Central memory CD8-positive, alpha-beta T cell (primary cell): ENCODE results near the gene SHE.

Experiments used
- ATAC-seq: fragments of 150-1000 bp; cut with Tn5 transposase; replicated peaks from 2 replicates; pipeline ENCODE4 v1.10.0; 2022; ENCODE audit warnings: mild to moderate bottlenecking, moderate FRiP score, moderate number of reproducible peaks; ENCODE audit not compliant: poor library complexity, severe bottlenecking; ENCODE audit errors: extremely low read depth
- DNase-seq, 2 donors: peaks; one replicate each; pipeline ENCODE4 v3.0.0; 2021; ENCODE audit warnings: low spot score in 2 of 2
- H3K27ac Mint-ChIP-seq: one replicate; pipeline ENCODE4 v1.8.0; 2022; ENCODE audit warnings: low read depth, mild to moderate bottlenecking, moderate library complexity, mixed read lengths
- H3K27me3 Mint-ChIP-seq: one replicate; pipeline ENCODE4 v1.8.0; 2022; ENCODE audit warnings: mixed read lengths
- H3K36me3 Mint-ChIP-seq: one replicate; pipeline ENCODE4 v1.8.0; 2022; ENCODE audit warnings: mild to moderate bottlenecking, moderate library complexity, mixed read lengths; ENCODE audit not compliant: insufficient read depth
- H3K4me1 Mint-ChIP-seq: one replicate; pipeline ENCODE4 v1.8.0; 2022; ENCODE audit warnings: mixed read lengths
- H3K4me3 Mint-ChIP-seq: one replicate; pipeline ENCODE4 v1.8.0; 2022; ENCODE audit warnings: mild to moderate bottlenecking, moderate library complexity, mixed read lengths
- H3K9me3 Mint-ChIP-seq: one replicate; pipeline ENCODE4 v1.8.0; 2022; ENCODE audit warnings: mixed read lengths

Gene SHE

GRCh38 chr1:154502066-154502743 is at the start of gene SHE, which contains the start of gene TDRD10:
SHE (minus strand) TSS chr1:154502412; CDS start chr1:154502026, 386 bp downstream.
TDRD10 (plus strand) TSS chr1:154502219; CDS start chr1:154506904, 4,685 bp downstream.
- peak within 1 kb of the TSS; percentile 36 for H3K4me3 Mint-ChIP-seq
- no peaks in the 10 kb centered on the region for H3K9me3 Mint-ChIP-seq
- DNase-seq (no peak), ATAC-seq (no peak)
- peaks cover 66% of the 10 kb centered on the region for H3K27me3 Mint-ChIP-seq
- H3K27ac Mint-ChIP-seq = no peak within 1 kb of the TSS
- H3K4me1 Mint-ChIP-seq = no peaks in the 10 kb centered on the region
- no peaks in the 10 kb centered on the region for H3K36me3 Mint-ChIP-seq

GRCh38 chr1:154551474-154551873 is 49.3 kb upstream of the SHE start:
- Mint-ChIP-seq H3K36me3 (peaks cover 56% of the 10 kb centered on the region), H3K27ac (no peak overlapping the region), H3K27me3 (no peaks in the 10 kb centered on the region), H3K4me3 (no peak overlapping the region), H3K4me1 (peaks cover 46% of the 10 kb centered on the region), H3K9me3 (no peaks in the 10 kb centered on the region)
- no peak for DNase-seq
- no peak for ATAC-seq

DNA sequence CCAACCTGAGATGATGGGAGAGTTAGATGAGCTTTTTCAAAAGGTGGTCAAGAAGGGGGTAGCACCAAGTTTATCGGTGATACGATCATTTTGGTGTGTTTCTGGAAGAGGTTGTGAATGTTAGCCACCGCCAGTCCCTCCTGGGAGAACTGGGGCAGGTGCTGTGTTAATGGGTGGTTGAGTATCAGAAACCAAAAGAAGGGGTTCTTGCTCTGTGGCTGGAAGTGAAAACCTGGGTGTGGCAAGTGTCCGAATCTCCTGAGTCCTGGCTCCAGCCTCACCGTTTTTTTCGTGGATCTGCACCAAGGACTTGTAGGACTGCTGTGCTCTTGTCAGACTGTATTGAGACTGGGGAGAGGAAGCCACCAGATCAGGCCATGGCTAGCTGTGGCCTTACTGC is 48.4 kb upstream of the SHE start:
- ATAC-seq = no peak
- H3K27ac Mint-ChIP-seq = no peak overlapping the region
- H3K36me3 Mint-ChIP-seq = peaks cover 56% of the 10 kb centered on the region
- H3K9me3 Mint-ChIP-seq = no peaks in the 10 kb centered on the region
- no peak overlapping the region for H3K4me3 Mint-ChIP-seq
- peaks cover 38% of the 10 kb centered on the region for H3K4me1 Mint-ChIP-seq
- no peaks in the 10 kb centered on the region for H3K27me3 Mint-ChIP-seq
- no peak for DNase-seq

DNA sequence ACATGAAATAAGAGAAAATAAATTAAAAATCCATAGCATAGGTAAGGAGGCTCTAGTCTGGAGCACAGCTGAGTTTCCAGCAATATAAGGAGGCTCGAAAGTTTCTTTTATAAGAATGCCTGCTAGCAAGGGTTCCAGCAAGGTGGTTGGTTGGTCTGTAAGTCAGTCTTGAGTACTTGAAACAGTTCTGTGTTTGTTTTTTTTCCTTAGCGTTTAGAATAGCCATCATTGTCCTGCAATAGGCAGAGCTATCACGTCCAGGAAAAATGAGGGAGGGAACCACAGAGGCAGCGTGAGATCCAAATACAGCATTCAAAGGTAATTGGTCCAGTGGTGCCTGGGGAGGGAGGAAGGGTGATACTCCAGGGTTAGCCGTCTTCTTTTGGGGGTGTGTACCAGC is 47.9 kb upstream of the SHE start:
- DNase-seq = no peak
- H3K36me3 Mint-ChIP-seq = peaks cover 53% of the 10 kb centered on the region
- ATAC-seq = no peak
- H3K9me3 Mint-ChIP-seq = no peaks in the 10 kb centered on the region
- H3K27me3 Mint-ChIP-seq = no peaks in the 10 kb centered on the region
- H3K4me3 Mint-ChIP-seq = no peak overlapping the region
- peaks cover 32% of the 10 kb centered on the region for H3K4me1 Mint-ChIP-seq
- H3K27ac Mint-ChIP-seq = no peak overlapping the region

- DNase-seq (no peak), ATAC-seq (no peak)
- H3K27me3 Mint-ChIP-seq = no peaks in the 10 kb centered on the region
- peaks cover 25% of the 10 kb centered on the region for H3K4me1 Mint-ChIP-seq
- no peak overlapping the region for H3K27ac Mint-ChIP-seq
- no peak overlapping the region for H3K4me3 Mint-ChIP-seq
- no peaks in the 10 kb centered on the region for H3K9me3 Mint-ChIP-seq
- H3K36me3 Mint-ChIP-seq = peaks cover 45% of the 10 kb centered on the region
Observed at GRCh38 chr1:154549202-154549770, 47.1 kb upstream of the SHE start.

GRCh38 chr1:154548028-154548427 is 45.8 kb upstream of the SHE start:
- H3K27ac Mint-ChIP-seq = no peak overlapping the region
- H3K36me3 Mint-ChIP-seq = peaks cover 34% of the 10 kb centered on the region
- DNase-seq (no peak), ATAC-seq (no peak)
- no peak overlapping the region for H3K4me3 Mint-ChIP-seq
- H3K4me1 Mint-ChIP-seq = peaks cover 20% of the 10 kb centered on the region
- no peaks in the 10 kb centered on the region for H3K27me3 Mint-ChIP-seq
- no peaks in the 10 kb centered on the region for H3K9me3 Mint-ChIP-seq

DNA sequence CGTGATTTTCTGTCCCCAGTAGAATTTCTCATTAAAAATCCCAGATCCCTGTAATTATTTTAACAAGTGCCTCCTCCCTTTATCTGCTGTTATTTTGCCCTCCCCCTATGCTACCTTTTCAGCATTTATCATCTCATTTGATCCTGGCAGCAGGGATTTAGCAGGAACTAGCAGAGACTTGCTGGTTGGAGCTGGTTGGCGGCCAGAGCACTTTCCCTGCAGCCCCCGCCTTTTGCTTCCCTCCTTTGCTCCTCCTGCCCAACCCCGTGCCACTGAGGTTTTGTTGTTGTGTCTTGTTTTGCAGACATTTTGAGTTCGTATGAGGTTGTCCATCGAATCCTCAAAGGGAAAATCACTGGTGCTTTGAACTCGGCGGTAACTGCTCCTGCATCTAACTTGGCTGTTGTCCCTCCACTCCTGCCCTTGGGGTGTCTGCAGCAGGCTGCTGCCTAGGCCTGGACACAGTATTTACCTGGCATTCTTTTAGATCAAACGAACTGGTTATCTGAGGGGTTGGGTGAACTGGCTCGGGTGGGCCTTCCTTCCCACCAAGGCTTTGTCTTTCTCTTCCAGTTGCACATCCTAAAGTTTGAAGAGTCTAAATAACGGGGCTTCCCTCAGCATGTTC is 45.0 kb upstream of the SHE start:
- peaks cover 3% of the 10 kb centered on the region for H3K27me3 Mint-ChIP-seq
- peaks cover 28% of the 10 kb centered on the region for H3K36me3 Mint-ChIP-seq
- no peaks in the 10 kb centered on the region for H3K9me3 Mint-ChIP-seq
- H3K4me3 Mint-ChIP-seq = no peak overlapping the region
- DNase-seq = no peak
- peaks cover 18% of the 10 kb centered on the region for H3K4me1 Mint-ChIP-seq
- H3K27ac Mint-ChIP-seq = no peak overlapping the region
- ATAC-seq = no peak

DNA sequence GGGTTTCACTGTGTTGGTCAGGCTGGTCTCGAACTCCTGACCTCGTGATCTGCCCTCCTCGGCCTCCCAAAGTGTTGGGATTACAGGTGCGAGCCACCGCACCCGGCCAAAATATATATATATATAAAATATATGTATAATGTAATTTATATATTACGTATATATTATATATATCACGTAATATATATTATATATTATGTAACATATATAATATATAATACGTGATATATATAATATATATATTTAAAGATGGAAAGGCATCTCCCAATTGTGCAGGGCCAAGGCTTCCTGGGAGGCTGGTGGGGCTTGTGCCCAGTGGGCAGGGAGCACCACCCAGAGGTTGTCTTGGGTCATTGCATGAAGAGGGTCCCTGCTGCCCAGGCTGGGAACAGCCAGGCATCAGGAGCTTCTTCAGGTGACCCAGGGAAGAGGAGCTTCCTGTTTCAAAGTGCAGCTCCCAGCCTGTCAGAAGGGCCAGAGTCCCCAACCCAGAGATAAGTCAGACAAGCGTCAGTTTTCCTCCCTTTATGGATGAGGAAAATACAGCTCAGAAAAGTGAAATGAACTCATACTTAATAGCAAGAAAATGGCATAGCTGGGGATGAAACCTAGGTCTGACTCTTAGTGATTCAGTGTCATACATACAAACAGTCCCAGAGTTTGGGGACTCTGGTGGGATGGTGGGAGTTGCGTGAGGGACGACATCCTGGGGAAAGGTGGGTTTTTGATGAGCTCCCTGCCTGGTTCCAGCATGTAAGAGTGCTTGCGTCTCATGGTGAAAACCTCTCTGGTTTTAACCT is 44.3 kb upstream of the SHE start:
- no peak overlapping the region for H3K27ac Mint-ChIP-seq

GRCh38 chr1:154541231-154541630 is 39.0 kb upstream of the SHE start:
- peaks cover 46% of the 10 kb centered on the region for H3K27me3 Mint-ChIP-seq
- ATAC-seq (no peak), DNase-seq (no peak)
- no peaks in the 10 kb centered on the region for H3K9me3 Mint-ChIP-seq
- H3K36me3 Mint-ChIP-seq = no peaks in the 10 kb centered on the region
- H3K4me3 Mint-ChIP-seq = no peak overlapping the region
- no peak overlapping the region for H3K27ac Mint-ChIP-seq
- no peaks in the 10 kb centered on the region for H3K4me1 Mint-ChIP-seq

More for the DNA sequence above, 44.3 kb upstream of the SHE start:
- peaks cover 10% of the 10 kb centered on the region for H3K27me3 Mint-ChIP-seq
- H3K9me3 Mint-ChIP-seq = no peaks in the 10 kb centered on the region
- ATAC-seq (peak; percentile 67), DNase-seq (peak in 1 of 2 donors; percentile 32)
- H3K36me3 Mint-ChIP-seq = peaks cover 23% of the 10 kb centered on the region
- H3K4me1 Mint-ChIP-seq = peaks cover 18% of the 10 kb centered on the region
- no peak overlapping the region for H3K4me3 Mint-ChIP-seq

DNA sequence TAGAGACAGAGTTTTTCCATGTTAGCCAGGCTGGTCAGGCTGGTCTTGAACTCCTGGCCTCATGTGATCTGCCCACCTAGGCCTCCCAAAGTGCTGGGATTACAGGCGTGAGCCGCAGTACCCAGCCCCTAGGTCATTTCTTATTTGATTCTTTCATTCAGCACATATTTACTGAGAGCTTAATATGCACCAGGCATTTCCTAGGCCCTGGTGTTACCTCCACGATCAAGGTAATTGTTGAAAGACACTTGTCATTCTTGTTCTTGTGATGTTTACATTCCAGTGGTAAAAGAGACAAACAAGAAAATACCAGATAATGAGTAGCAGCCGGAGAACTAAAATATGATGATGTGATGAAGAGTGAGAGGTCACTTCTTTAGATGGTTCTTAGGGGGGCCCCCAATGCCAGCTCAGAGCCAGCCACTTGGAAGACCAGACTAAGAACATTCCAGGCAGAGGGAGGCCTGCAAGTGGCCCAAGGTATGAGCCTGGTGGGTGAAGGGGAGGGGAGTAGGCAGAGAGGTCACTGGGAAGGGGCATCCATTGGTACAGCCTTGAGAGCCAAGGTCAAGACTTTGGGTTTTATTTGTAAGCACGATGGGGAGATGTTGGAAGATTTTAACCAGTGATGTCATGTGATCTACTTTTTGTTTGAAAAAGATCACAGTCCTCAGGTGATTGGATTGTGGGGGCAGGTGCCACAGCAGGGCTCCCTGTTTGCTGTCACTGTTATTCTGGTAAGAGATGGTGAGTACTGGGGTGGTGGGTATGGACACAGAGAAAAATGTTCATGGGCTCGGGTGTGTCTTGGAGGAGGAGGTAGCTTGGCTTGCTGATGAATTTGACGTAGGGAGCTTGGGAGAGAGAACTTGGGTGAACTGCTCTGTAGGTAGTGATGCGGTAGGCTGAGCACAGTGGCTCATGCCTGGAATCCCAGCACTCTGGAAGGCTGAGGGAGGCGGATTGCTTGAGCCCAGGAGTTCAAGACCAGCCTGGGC is 37.6 kb upstream of the SHE start:
- Mint-ChIP-seq H3K27ac (no peak overlapping the region), H3K4me1 (no peaks in the 10 kb centered on the region), H3K9me3 (no peaks in the 10 kb centered on the region), H3K27me3 (peaks cover 60% of the 10 kb centered on the region), H3K36me3 (no peaks in the 10 kb centered on the region), H3K4me3 (no peak overlapping the region)
- DNase-seq (no peak), ATAC-seq (no peak)

DNA sequence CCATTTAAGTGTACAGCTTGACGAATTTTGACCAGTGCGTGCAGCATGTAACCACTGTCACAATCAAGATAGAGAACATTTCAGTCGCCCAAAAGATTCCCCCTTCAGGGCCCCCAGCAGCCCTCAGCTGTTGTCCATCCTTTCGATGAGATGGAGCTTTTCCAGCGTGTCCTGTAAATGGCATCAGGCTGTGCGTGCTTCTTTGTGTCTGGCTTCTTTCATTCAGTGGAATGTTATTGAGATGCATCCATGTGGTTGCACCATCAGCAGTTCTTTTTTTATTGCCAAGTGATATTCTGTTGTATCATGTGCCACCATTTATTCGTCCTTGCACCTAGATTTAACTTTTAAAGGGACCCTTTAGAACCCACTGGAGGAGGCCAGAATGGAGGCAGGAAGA is 34.4 kb upstream of the SHE start:
- Mint-ChIP-seq H3K36me3 (no peaks in the 10 kb centered on the region), H3K27ac (no peak overlapping the region), H3K9me3 (no peaks in the 10 kb centered on the region), H3K4me1 (no peaks in the 10 kb centered on the region), H3K4me3 (no peak overlapping the region), H3K27me3 (peaks cover 60% of the 10 kb centered on the region)
- ATAC-seq (no peak), DNase-seq (no peak)
